Spleen (tissue), 7 donors: Measurements from ENCODE around the gene ACVR1.

Experiments
- CTCF ChIP-seq, 11 experiments: fragments of 200-600 bp in 7 of 11; fragments of 450-650 bp in 4 of 11; sonication (generic) in 4 of 11; IDR thresholded peaks in 8 of 11; conservative IDR thresholded peaks in 3 of 11; 1 replicate in 7 of 11; 2 replicates in 4 of 11; pipeline versions ENCODE4 v1.4.0 to v1.8.0; 2016 to 2021; ENCODE audit warnings: antibody characterized with exemption in 11 of 11, inconsistent platforms in 4 of 11, mild to moderate bottlenecking in 1 of 11
- POLR2A ChIP-seq, 3 donors: fragments of 450-650 bp; IDR thresholded peaks; one replicate each; pipeline ENCODE4 v1.5.1; 2017; ENCODE audit warnings: antibody characterized with exemption in 3 of 3, mild to moderate bottlenecking in 1 of 3
- POLR2AphosphoS5 ChIP-seq, 3 donors: sonication (generic); formaldehyde crosslinking; IDR thresholded peaks; one replicate each; pipeline ENCODE4 v1.5.1; 2017; ENCODE audit warnings: antibody characterized with exemption in 3 of 3
- donor health status: DM: no; HTN: no; CAD: no; lungs with moderate emphysema.
- donor health status: DM: no; HTN: no; CAD: no.
- donor health status: DM: no; HTN: no; CAD: no.

- TF ChIP-seq CTCF (IDR thresholded peaks at IDR 0.05 in 8 of 11, conservative IDR thresholded peaks at IDR 0.05 in 3 of 11), result no peak
- TF ChIP-seq POLR2AphosphoS5 (IDR thresholded peaks at IDR 0.05), result no peak
- TF ChIP-seq POLR2A (IDR thresholded peaks at IDR 0.05), result no peak
Observed at GRCh38 chr2:157761520-157761919, 114.6 kb downstream of the ACVR1 start.
